ENCODE results near the gene WWOX. TPM values are rescaled to one million over a fixed set of nuclear protein-coding genes. Genes with fewer than 3 reads are reported as not detected.
A peak's percentile ranks its signal among the peaks of the same experiment; 100 is the strongest.

WWOX gene
- total and polyA plus RNA-seq, 2 of the 13 experiments (the other 11 are each of a cell fraction or from before 2014, with no cell fraction given), result 9.1 to 37.4 TPM

DNA sequence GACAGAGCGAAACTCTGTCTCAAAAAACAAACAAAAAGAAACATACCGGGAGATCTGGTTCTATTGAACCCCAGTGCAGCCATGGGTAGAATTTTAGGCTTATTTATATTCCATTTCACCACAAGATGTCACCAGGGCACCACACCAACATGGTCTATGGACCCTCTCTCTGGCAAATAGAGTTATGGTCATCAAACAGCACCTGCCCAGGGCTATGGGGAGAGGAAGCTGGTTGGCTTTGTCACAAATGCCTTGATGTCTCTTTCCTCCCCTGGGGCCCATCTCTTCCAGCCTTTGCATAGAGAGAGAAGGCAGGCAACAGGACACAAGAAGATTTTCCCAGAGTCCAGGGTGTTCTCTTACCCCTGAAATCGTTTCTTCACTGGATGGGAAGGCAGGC lies 128.4 kb downstream of the WWOX start (continued):
- TF ChIP-seq ZZZ3 (CRISPR knock-in tag; IDR thresholded peaks at IDR 0.05; ENCODE audit: borderline replicate concordance) (no peak), CC2D1A (CRISPR knock-in tag; IDR thresholded peaks at IDR 0.05) (no peak), ZNF558 (CRISPR knock-in tag; IDR thresholded peaks at IDR 0.05; ENCODE audit: borderline replicate concordance) (no peak), ISX (CRISPR knock-in tag; conservative IDR thresholded peaks at IDR 0.05) (no peak), HNF4A (CRISPR knock-in tag; IDR thresholded peaks at IDR 0.05) (peak; percentile 65), REL (CRISPR knock-in tag; conservative IDR thresholded peaks at IDR 0.05) (no peak), ZNF746 (CRISPR knock-in tag; IDR thresholded peaks at IDR 0.05) (no peak), RAD51 (IDR thresholded peaks at IDR 0.05; ENCODE audit: borderline replicate concordance) (no peak), AHR (CRISPR knock-in tag; IDR thresholded peaks at IDR 0.05) (no peak), KLF16 (CRISPR knock-in tag; IDR thresholded peaks at IDR 0.05) (no peak), MEF2D (CRISPR knock-in tag; IDR thresholded peaks at IDR 0.05) (no peak), ZFP90 (CRISPR knock-in tag; IDR thresholded peaks at IDR 0.05; ENCODE audit: borderline replicate concordance) (peak; percentile 57; the same call in 1 of the 2 replicates), KAT2B (IDR thresholded peaks at IDR 0.05; ENCODE audit: borderline replicate concordance, low read depth, low read length) (no peak), ZSCAN12 (CRISPR knock-in tag; IDR thresholded peaks at IDR 0.05) (no peak), SMARCE1 (IDR thresholded peaks at IDR 0.05; ENCODE audit: borderline replicate concordance) (no peak), RCOR2 (CRISPR knock-in tag; IDR thresholded peaks at IDR 0.05) (no peak), ZNF17 (CRISPR knock-in tag; IDR thresholded peaks at IDR 0.05) (no peak), ZKSCAN1 (IDR thresholded peaks at IDR 0.05; ENCODE audit: low read length) (no peak), CHD4 (IDR thresholded peaks at IDR 0.05; ENCODE audit: borderline replicate concordance, low read length) (no peak), CREB1 (IDR thresholded peaks at IDR 0.05) (no peak), CREB1 (CRISPR knock-in tag; IDR thresholded peaks at IDR 0.05) (no peak)
- TF ChIP-seq, protein P1, sequence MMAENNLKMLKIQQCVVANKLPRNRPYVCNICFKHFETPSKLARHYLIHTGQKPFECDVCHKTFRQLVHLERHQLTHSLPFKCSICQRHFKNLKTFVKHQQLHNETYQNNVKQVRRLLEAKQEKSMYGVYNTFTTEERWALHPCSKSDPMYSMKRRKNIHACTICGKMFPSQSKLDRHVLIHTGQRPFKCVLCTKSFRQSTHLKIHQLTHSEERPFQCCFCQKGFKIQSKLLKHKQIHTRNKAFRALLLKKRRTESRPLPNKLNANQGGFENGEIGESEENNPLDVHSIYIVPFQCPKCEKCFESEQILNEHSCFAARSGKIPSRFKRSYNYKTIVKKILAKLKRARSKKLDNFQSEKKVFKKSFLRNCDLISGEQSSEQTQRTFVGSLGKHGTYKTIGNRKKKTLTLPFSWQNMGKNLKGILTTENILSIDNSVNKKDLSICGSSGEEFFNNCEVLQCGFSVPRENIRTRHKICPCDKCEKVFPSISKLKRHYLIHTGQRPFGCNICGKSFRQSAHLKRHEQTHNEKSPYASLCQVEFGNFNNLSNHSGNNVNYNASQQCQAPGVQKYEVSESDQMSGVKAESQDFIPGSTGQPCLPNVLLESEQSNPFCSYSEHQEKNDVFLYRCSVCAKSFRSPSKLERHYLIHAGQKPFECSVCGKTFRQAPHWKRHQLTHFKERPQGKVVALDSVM (CRISPR knock-in tag; IDR thresholded peaks at IDR 0.05), result no peak
- TF ChIP-seq, protein P2, sequence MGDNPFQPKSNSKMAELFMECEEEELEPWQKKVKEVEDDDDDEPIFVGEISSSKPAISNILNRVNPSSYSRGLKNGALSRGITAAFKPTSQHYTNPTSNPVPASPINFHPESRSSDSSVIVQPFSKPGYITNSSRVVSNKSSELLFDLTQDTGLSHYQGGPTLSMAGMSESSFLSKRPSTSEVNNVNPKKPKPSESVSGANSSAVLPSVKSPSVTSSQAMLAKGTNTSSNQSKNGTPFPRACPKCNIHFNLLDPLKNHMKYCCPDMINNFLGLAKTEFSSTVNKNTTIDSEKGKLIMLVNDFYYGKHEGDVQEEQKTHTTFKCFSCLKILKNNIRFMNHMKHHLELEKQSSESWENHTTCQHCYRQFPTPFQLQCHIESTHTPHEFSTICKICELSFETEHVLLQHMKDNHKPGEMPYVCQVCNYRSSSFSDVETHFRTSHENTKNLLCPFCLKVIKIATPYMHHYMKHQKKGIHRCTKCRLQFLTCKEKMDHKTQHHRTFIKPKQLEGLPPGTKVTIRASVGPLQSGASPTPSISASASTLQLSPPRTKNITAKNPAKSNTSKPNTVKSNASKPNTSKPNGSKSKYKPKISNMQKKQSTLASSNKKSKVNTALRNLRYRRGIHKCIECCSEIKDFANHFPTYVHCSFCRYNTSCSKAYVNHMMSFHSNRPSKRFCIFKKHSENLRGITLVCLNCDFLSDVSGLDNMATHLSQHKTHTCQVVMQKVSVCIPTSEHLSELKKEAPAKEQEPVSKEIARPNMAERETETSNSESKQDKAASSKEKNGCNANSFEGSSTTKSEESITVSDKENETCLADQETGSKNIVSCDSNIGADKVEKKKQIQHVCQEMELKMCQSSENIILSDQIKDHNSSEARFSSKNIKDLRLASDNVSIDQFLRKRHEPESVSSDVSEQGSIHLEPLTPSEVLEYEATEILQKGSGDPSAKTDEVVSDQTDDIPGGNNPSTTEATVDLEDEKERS (CRISPR knock-in tag; IDR thresholded peaks at IDR 0.05), result 0 out of 2 replicates have a peak, but pooled peaks have one; percentile 34
- TF ChIP-seq, protein P3, sequence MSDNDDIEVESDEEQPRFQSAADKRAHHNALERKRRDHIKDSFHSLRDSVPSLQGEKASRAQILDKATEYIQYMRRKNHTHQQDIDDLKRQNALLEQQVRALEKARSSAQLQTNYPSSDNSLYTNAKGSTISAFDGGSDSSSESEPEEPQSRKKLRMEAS (IDR thresholded peaks at IDR 0.05), result no peak
- TF ChIP-seq, protein P4, sequence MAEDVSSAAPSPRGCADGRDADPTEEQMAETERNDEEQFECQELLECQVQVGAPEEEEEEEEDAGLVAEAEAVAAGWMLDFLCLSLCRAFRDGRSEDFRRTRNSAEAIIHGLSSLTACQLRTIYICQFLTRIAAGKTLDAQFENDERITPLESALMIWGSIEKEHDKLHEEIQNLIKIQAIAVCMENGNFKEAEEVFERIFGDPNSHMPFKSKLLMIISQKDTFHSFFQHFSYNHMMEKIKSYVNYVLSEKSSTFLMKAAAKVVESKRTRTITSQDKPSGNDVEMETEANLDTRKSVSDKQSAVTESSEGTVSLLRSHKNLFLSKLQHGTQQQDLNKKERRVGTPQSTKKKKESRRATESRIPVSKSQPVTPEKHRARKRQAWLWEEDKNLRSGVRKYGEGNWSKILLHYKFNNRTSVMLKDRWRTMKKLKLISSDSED (CRISPR knock-in tag; IDR thresholded peaks at IDR 0.05), result no peak
